ENCODE measurements around the gene SORCS1. TPM values are rescaled to one million over a fixed set of nuclear protein-coding genes. Genes with fewer than 3 reads are reported as not detected.

Gene SORCS1
- total RNA-seq, 1 experiment from 2014 or later, result 1.7 TPM

GRCh38 chr10:106537866-106538265, 626.6 kb downstream of the SORCS1 start:
- no peak overlapping the region for H2BK20ac ChIP-seq (ENCODE audit: low read depth, low read length, poor library complexity, severe bottlenecking)
- no peak for DNase-seq
- H2BK12ac ChIP-seq (ENCODE audit: insufficient read length, low read depth, low read length), result no peak overlapping the region
- Mint-ChIP-seq H3K4me3 (no peak overlapping the region), H3K4me1 (peaks cover 8 to 17% of the 10 kb centered on the region in 2 experiments), H3K27me3 (ENCODE audit: low read depth) (peaks cover 85% of the 10 kb centered on the region), H3K9me3 (peaks cover 3 to 4% of the 10 kb centered on the region in 2 experiments; a peak in 2 of 5 replicates), H3K27ac (0 out of 7 replicates have a peak overlapping the region, but pooled peaks of 1 of the 3 experiments have one; percentile 36), H3K36me3 (ENCODE audit: insufficient read depth in 1 of 3, low read depth in 3 of 3) (no peaks in the 10 kb centered on the region)
- no peak overlapping the region for H2BK15ac ChIP-seq (ENCODE audit: low read depth, low read length)
- no peaks in the 10 kb centered on the region; the same call in 1 of the 2 replicates for H3K4me1 ChIP-seq (ENCODE audit: insufficient read depth, low read length)
- no peaks in the 10 kb centered on the region for H3K9me3 ChIP-seq (ENCODE audit: control insufficient read depth, low read depth, low read length)
- no peak overlapping the region for H3K27ac ChIP-seq (ENCODE audit: insufficient read length, low read depth, low read length)
- no peak overlapping the region for H3K18ac ChIP-seq (ENCODE audit: insufficient read length, low read depth, low read length)
- no peaks in the 10 kb centered on the region for H3K79me2 ChIP-seq (ENCODE audit: insufficient read depth, low read length)
- no peaks in the 10 kb centered on the region for H4K20me1 ChIP-seq (ENCODE audit: control insufficient read depth, insufficient read depth, insufficient read length)
- H2AK5ac ChIP-seq (ENCODE audit: insufficient read length, low read length), result no peak overlapping the region
- WGBS (ENCODE audit: extremely low coverage, insufficient read length, low lambda C conversion rate), result no CpG with 5 or more reads among the region's 5 CpGs
- TF ChIP-seq CTCF (conservative IDR thresholded peaks at IDR 0.05), result no peak
- H3K23me2 ChIP-seq (ENCODE audit: insufficient read length, low read depth, low read length, poor library complexity, severe bottlenecking), result no peaks in the 10 kb centered on the region
- no peak overlapping the region for H4K91ac ChIP-seq (ENCODE audit: insufficient read length, low read depth, low read length)
- no peaks in the 10 kb centered on the region for H3K79me1 ChIP-seq (ENCODE audit: insufficient read depth, low read depth, low read length, poor library complexity, severe bottlenecking)
- no peak overlapping the region for H3K14ac ChIP-seq (ENCODE audit: insufficient read depth, low read length)
- no peak overlapping the region for H2AFZ ChIP-seq (ENCODE audit: low read length)
- no peak overlapping the region for H4K5ac ChIP-seq (ENCODE audit: insufficient read length, low read depth, low read length)
- H3K4ac ChIP-seq (ENCODE audit: low read depth, low read length), result no peak overlapping the region
- H3K27me3 ChIP-seq (ENCODE audit: insufficient read depth, low read length), result peaks cover 28% of the 10 kb centered on the region
- H2BK5ac ChIP-seq (ENCODE audit: insufficient read length, low read length), result no peak overlapping the region
- no peak overlapping the region for H3K56ac ChIP-seq (ENCODE audit: insufficient read length, low read depth, low read length)
- no peak overlapping the region for H3K9ac ChIP-seq (ENCODE audit: extremely low read depth, insufficient read length, low read length)
- no peak overlapping the region for H3T11ph ChIP-seq (ENCODE audit: low read length)
- H3K23ac ChIP-seq (ENCODE audit: insufficient read length, low read depth, low read length), result no peak overlapping the region
- H3K4me2 ChIP-seq (ENCODE audit: insufficient read depth, insufficient read length, low read length), result no peak overlapping the region
- no peak overlapping the region for H2BK120ac ChIP-seq (ENCODE audit: low read depth, low read length, poor library complexity, severe bottlenecking)
- no peak overlapping the region for H4K8ac ChIP-seq (replicated peaks; ENCODE audit: insufficient read length, low read depth, low read length)

Data from H9 (cell line).